Neuronal stem cell (in vitro differentiated cells): ENCODE measurements around the gene LSP1.
A peak's percentile ranks its signal among the peaks of the same experiment; 100 is the strongest.

Experiments used
- DNase-seq: peaks from one replicate; pipeline ENCODE4 v3.0.0-alpha.2; 2013; ENCODE audit warnings: low spot score
- H2AFZ ChIP-seq: one replicate; pipeline ENCODE4 v1.6.1; 2013; ENCODE audit warnings: mild to moderate bottlenecking, low read length, inconsistent platforms
- H2AK5ac ChIP-seq: 2 replicates; pipeline ENCODE4 v1.6.1; 2013; ENCODE audit warnings: low read depth, mild to moderate bottlenecking, inconsistent platforms, low read length, moderate library complexity, mixed read lengths
- H2BK120ac ChIP-seq: 2 replicates; pipeline ENCODE4 v1.6.1; 2013; ENCODE audit warnings: low read depth, mild to moderate bottlenecking, inconsistent platforms, low read length, moderate library complexity, mixed read lengths
- H2BK12ac ChIP-seq: one replicate; pipeline ENCODE4 v1.6.1; 2013; ENCODE audit warnings: low read length, inconsistent platforms
- H2BK15ac ChIP-seq: 2 replicates; pipeline ENCODE4 v1.6.1; 2013; ENCODE audit warnings: mild to moderate bottlenecking, low read length, inconsistent platforms, mixed read lengths
- H2BK5ac ChIP-seq: one replicate; pipeline ENCODE4 v1.6.1; 2013; ENCODE audit warnings: inconsistent platforms, mild to moderate bottlenecking, low read length, moderate library complexity
- H3K14ac ChIP-seq: one replicate; pipeline ENCODE4 v1.6.1; 2013; ENCODE audit warnings: low read length, inconsistent platforms
- H3K18ac ChIP-seq: 2 replicates; pipeline ENCODE4 v1.6.1; 2013; ENCODE audit warnings: low read length, inconsistent platforms
- H3K23ac ChIP-seq: 2 replicates; pipeline ENCODE4 v1.6.1; 2013; ENCODE audit warnings: low read depth, mild to moderate bottlenecking, mixed read lengths, low read length, inconsistent platforms; ENCODE audit not compliant: poor library complexity
- H3K27ac ChIP-seq: replicated peaks from 3 replicates; pipeline ENCODE4 v1.5.1; 2013; ENCODE audit warnings: low read length, inconsistent platforms
- H3K27me3 ChIP-seq, 3 experiments: 2 replicates each; pipeline ENCODE4 v1.6.1; 2013; ENCODE audit warnings: low read length in 3 of 3, mild to moderate bottlenecking in 2 of 3, inconsistent platforms in 1 of 3, low read depth in 1 of 3, mixed read lengths in 1 of 3, moderate library complexity in 1 of 3; ENCODE audit not compliant: control insufficient read depth in 3 of 3, insufficient read depth in 3 of 3
- H3K36me3 ChIP-seq, 2 donors: replicated peaks in 1 of 2; 2 replicates each; pipeline ENCODE4 v1.6.1; 2013; ENCODE audit warnings: low read length in 2 of 2; ENCODE audit not compliant: control insufficient read depth in 2 of 2, insufficient read depth in 2 of 2
- H3K4ac ChIP-seq: 2 replicates; pipeline ENCODE4 v1.6.1; 2013; ENCODE audit warnings: inconsistent platforms, mild to moderate bottlenecking, low read length, moderate library complexity
- H3K4me1 ChIP-seq, 2 donors: 1 replicate in 1 of 2; 2 replicates in 1 of 2; pipeline ENCODE4 v1.6.1; 2013; ENCODE audit warnings: low read length in 2 of 2, low read depth in 1 of 2; ENCODE audit not compliant: control insufficient read depth in 2 of 2, insufficient read depth in 1 of 2
- H3K4me2 ChIP-seq: one replicate; pipeline ENCODE4 v1.6.1; 2013; ENCODE audit warnings: mild to moderate bottlenecking, low read length, inconsistent platforms; ENCODE audit not compliant: insufficient read depth, poor library complexity, severe bottlenecking
- H3K4me3 ChIP-seq, 2 donors: 2 replicates each; pipeline ENCODE4 v1.5.1; 2013; ENCODE audit warnings: low read length in 2 of 2, mild to moderate bottlenecking in 2 of 2, inconsistent platforms in 1 of 2, moderate library complexity in 1 of 2
- H3K79me1 ChIP-seq: one replicate; pipeline ENCODE4 v1.6.1; 2013; ENCODE audit warnings: low read depth, mild to moderate bottlenecking, inconsistent platforms, low read length, moderate library complexity
- H3K9ac ChIP-seq: one replicate; pipeline ENCODE4 v1.6.1; 2013; ENCODE audit warnings: mild to moderate bottlenecking, low read depth, low read length, inconsistent platforms; ENCODE audit not compliant: poor library complexity
- H3K9me3 ChIP-seq, 2 donors: replicated peaks in 1 of 2; 2 replicates each; pipeline versions ENCODE3 to v1.6.1; 2013; ENCODE audit warnings: low read length in 2 of 2, mild to moderate bottlenecking in 2 of 2, inconsistent platforms in 1 of 2, low read depth in 1 of 2, mixed read lengths in 1 of 2, moderate library complexity in 1 of 2; ENCODE audit not compliant: control insufficient read depth in 2 of 2, insufficient read depth in 1 of 2
- H4K8ac ChIP-seq: one replicate; pipeline ENCODE4 v1.6.1; 2013; ENCODE audit warnings: low read depth, mild to moderate bottlenecking, inconsistent platforms, low read length, moderate library complexity
- H4K91ac ChIP-seq: one replicate; pipeline ENCODE4 v1.6.1; 2013; ENCODE audit warnings: low read length, low read depth, mild to moderate bottlenecking, inconsistent platforms; ENCODE audit not compliant: poor library complexity
- WGBS, 2 donors: extraction: QIAGEN DNeasy Blood & Tissue Kit; methylation state at CpG; one replicate each; pipeline ENCODE4 v1.1.7; 2013; ENCODE audit warnings: missing lambda C conversion rate in 2 of 2, mixed read lengths in 1 of 2; ENCODE audit not compliant: insufficient read length in 2 of 2, insufficient replicate concordance in 1 of 2; ENCODE audit errors: extremely low coverage in 2 of 2; 5-methylcytosine and 5-hydroxymethylcytosine counted together

Gene LSP1

DNA sequence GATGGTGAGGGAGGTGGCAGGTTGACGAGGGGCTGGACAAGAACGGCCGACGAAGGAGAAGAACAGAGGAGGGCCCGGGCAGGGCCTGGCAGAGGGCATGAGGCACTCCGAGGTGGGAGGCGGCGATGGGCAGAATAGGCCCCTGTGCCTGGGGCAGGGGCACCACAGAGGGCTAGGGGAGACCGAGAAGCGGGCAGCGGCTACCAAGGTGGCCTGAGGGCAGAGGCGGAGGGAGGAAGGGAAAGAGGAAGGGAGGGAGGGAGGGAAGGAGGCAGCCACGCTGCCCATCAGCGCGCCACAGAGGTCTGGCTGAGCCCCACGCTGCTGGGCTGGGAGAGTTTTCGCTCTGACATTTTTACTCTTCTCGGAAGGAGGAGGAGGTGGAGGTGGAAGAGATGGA is 11.3 kb downstream of the LSP1 start:
- Histone ChIP-seq H3K18ac (peak overlapping the region; percentile 84), H4K91ac (peak overlapping the region; percentile 38), H3K4ac (no peak overlapping the region), H3K23ac (no peak overlapping the region), H3K79me1 (no peaks in the 10 kb centered on the region), H3K27ac (peak overlapping the region; percentile 24), H2BK12ac (peak overlapping the region; percentile 93), H3K36me3 (no peaks in the 10 kb centered on the region), H3K4me2 (no peak overlapping the region), H2AFZ (peak overlapping the region; percentile 74), H2AK5ac (peak overlapping the region; percentile 79), H3K9me3 (no peaks in the 10 kb centered on the region), H2BK15ac (peak overlapping the region; percentile 99), H3K14ac (no peak overlapping the region), H3K4me3 (no peak overlapping the region), H3K27me3 (no peaks in the 10 kb centered on the region), H4K8ac (no peak overlapping the region), H2BK120ac (peak overlapping the region; percentile 72), H3K4me1 (peaks cover 22 to 29% of the 10 kb centered on the region in 2 donors), H3K9ac (no peak overlapping the region), H2BK5ac (peak overlapping the region; percentile 84)
- no peak for DNase-seq
- WGBS, 2 donors = no CpG with 5 or more reads among the region's 18 CpGs

DNA sequence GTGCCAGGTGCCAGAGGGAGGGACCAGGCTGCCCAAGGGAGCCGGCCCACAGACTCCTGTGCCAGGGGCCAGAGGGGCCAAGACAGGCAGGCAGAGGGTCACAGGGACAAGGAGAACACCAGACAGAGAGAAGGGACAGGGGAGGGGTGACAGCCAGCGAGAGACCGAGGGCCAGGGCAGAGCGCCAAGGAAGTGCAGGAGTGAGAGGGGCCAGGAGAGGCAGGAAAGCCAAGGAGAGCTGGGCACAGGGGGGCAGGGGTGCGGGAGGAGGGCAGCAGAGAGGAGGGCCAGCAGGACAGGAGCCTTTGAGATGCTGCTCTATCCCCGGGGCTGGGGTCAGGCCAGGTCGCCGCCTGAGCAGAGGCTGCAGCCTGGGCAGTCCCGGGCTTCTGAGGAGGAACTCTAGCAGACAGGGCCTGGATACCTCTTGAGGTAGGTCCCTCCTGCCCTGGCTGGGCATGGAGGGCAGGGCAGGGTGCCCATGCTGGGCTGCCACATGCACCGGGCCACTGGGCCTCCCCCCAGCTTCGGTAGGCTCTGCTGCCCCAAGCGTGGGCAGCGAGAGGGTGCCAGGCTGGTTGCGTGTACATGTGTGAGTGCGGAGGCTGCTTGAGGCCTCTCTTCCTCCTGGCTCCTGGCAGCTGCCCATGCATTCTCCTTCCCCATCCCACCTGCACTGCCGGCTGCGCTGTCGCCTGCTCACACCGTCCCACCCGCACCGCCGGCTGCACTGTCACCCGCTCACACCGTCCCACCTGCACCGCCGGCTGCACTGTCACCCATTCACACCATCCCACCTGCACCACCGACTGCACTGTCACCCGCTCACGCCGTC is 12.2 kb downstream of the LSP1 start:
- no peak for DNase-seq
- WGBS, 2 donors = no CpG with 5 or more reads among the region's 30 CpGs
- peak overlapping the region; percentile 24 for H3K27ac ChIP-seq

DNA sequence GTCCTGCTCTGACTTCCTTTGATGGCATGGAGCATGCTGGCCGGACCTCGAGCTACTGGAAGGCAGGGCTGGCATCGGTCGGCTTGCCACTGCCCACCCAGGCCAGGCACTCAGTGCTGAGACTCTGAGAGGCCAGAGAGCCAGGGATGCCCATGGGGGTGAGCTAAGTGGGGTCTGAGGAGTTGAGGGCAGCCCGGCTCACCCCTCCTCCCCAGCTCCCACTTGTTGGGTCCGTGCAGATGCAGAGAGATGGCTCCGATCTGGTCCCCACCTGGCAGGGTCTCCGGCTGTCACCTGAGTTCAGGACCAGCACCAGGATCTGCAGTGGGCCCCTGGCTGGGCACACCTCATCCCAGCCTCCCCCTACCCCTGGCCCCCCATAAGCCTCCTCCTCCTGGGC is 13.3 kb downstream of the LSP1 start:
- WGBS, 2 donors = no CpG with 5 or more reads among the region's 8 CpGs

More for the DNA sequence above, 12.2 kb downstream of the LSP1 start:
- Histone ChIP-seq H3K4me2 (no peak overlapping the region), H3K23ac (peak overlapping the region; percentile 91), H3K36me3 (no peaks in the 10 kb centered on the region), H2BK120ac (peak overlapping the region; percentile 16), H2BK12ac (peak overlapping the region; percentile 93), H2AFZ (peak overlapping the region; percentile 74), H3K79me1 (no peaks in the 10 kb centered on the region), H3K4ac (peak overlapping the region; percentile 17), H4K91ac (peak overlapping the region; percentile 87), H2BK5ac (peak overlapping the region; percentile 84), H3K14ac (peak overlapping the region; percentile 75), H3K27me3 (no peaks in the 10 kb centered on the region), H2AK5ac (peak overlapping the region; percentile 79), H3K4me1 (peaks cover 22 to 33% of the 10 kb centered on the region in 2 donors), H4K8ac (no peak overlapping the region), H3K9ac (peak overlapping the region; percentile 60), H3K9me3 (no peaks in the 10 kb centered on the region), H3K18ac (peak overlapping the region; percentile 78), H2BK15ac (peak overlapping the region; percentile 99), H3K4me3 (no peak overlapping the region)

DNA sequence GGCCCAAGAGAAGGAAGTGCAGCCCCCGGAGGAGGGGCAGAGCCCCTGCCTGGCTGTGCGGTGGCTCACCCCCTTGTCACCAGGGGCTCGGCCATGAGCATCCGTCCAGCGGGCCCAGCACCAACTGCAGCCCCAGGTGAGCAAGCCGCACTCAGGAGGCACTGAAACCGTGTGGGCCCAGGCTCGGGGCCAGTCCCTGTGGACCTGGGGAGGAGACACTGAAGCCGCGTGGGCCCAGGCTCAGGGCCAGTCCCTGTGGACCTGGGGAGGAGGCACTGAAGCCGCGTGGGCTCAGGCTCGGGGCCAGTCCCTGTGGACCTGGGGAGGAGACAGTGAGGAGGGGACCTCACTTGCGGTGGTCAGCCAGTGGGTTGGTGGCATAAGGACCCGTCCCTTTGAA is 13.9 kb downstream of the LSP1 start:
- Histone ChIP-seq H2BK5ac (peak overlapping the region; percentile 82), H3K27ac (no peak overlapping the region), H3K9me3 (no peaks in the 10 kb centered on the region), H2BK15ac (peak overlapping the region; percentile 99), H2BK12ac (peak overlapping the region; percentile 90), H3K79me1 (no peaks in the 10 kb centered on the region), H4K8ac (no peak overlapping the region), H3K18ac (peak overlapping the region; percentile 85), H3K4me3 (no peak overlapping the region), H3K4me1 (peaks cover 28 to 38% of the 10 kb centered on the region in 2 donors), H4K91ac (no peak overlapping the region), H3K4me2 (no peak overlapping the region), H2AFZ (no peak overlapping the region), H3K36me3 (no peaks in the 10 kb centered on the region), H3K27me3 (peaks cover 0 to 3% (median 0%) of the 10 kb centered on the region in 3 experiments), H3K14ac (no peak overlapping the region), H3K9ac (no peak overlapping the region), H2BK120ac (no peak overlapping the region), H3K23ac (no peak overlapping the region), H2AK5ac (peak overlapping the region; percentile 79), H3K4ac (no peak overlapping the region)
- no CpG with 5 or more reads among the region's 15 CpGs for WGBS, 2 donors
- DNase-seq = no peak

More for the DNA sequence above, 13.3 kb downstream of the LSP1 start:
- no peak overlapping the region for H3K4me3 ChIP-seq
- H3K36me3 ChIP-seq = no peaks in the 10 kb centered on the region
- DNase-seq = no peak
- no peaks in the 10 kb centered on the region for H3K79me1 ChIP-seq
- H3K18ac ChIP-seq = peak overlapping the region; percentile 52
- H2AFZ ChIP-seq = no peak overlapping the region
- H4K8ac ChIP-seq = no peak overlapping the region
- H2BK5ac ChIP-seq = peak overlapping the region; percentile 82
- no peak overlapping the region for H3K14ac ChIP-seq
- peaks cover 27 to 38% of the 10 kb centered on the region in 2 donors for H3K4me1 ChIP-seq
- peak overlapping the region; percentile 90 for H2BK12ac ChIP-seq
- peak overlapping the region; percentile 99 for H2BK15ac ChIP-seq
- no peak overlapping the region for H3K23ac ChIP-seq
- H3K27ac ChIP-seq = no peak overlapping the region
- no peak overlapping the region for H2BK120ac ChIP-seq
- H2AK5ac ChIP-seq = peak overlapping the region; percentile 79
- H3K4me2 ChIP-seq = no peak overlapping the region
- no peak overlapping the region for H4K91ac ChIP-seq
- H3K9ac ChIP-seq = no peak overlapping the region
- peak overlapping the region; percentile 93 for H3K4ac ChIP-seq
- H3K27me3 ChIP-seq = peaks cover 0 to 1% (median 0%) of the 10 kb centered on the region in 3 experiments
- no peaks in the 10 kb centered on the region for H3K9me3 ChIP-seq
